ENCODE measurements around the gene FAM53B. TPM values are rescaled to one million over a fixed set of nuclear protein-coding genes. Genes with fewer than 3 reads are reported as not detected.

The FAM53B gene

DNA sequence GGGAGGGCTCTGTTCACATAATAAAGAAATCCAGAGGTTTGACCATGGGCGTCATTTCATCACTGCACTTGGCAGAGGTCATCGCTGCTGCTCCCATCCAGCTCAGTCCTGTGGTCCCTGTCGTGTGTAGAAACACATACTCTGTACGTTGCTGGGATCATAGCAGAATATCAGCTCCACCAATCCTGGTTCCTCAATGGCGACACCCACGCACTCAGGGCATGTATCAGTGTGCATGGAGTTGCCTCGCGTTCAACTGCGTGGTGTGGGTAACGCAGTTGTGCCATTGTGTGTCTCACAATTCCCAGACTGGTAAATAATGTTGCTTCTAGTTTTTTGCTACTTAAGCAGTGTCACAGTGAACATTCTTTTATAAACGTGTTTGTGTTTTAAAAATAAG, 171.4 kb downstream of the FAM53B start:
- H3K4me2 ChIP-seq (ENCODE audit: insufficient read depth, low read length, poor library complexity, severe bottlenecking), result no peak overlapping the region
- peak overlapping the region; percentile 99 for H4K8ac ChIP-seq (ENCODE audit: low read depth, low read length)
- WGBS, 2 donors (ENCODE audit: extremely low coverage in 2 of 2, insufficient read length in 2 of 2, insufficient replicate concordance in 1 of 2), result no CpG with 5 or more reads among the region's 11 CpGs

DNA sequence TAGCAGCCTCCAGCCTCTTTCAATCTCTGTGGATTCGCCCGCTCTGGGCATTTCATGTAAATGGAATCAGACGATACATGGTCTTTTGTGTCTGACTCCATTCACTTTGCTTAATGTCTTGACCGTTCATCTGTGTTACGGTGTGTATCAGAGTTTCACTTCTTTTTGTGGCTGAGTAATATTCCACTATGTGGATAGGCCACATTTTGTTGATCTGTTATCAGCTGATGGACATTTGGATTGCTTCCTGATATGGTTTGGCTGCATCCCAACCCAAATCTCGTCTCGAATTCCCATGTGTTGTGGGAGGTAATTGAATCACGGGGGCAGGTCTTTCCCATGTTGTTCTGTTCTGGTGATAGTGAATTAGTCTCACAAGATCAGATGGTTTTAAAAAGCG, 173.5 kb downstream of the FAM53B start:
- no peak overlapping the region for H4K91ac ChIP-seq (ENCODE audit: low read depth, low read length, poor library complexity)
- H3K14ac ChIP-seq (ENCODE audit: low read length), result no peak overlapping the region
- H3K18ac ChIP-seq (ENCODE audit: low read length), result no peak overlapping the region
- WGBS, 2 donors (ENCODE audit: extremely low coverage in 2 of 2, insufficient read length in 2 of 2, insufficient replicate concordance in 1 of 2), result no CpG with 5 or more reads among the region's 9 CpGs
- no peak overlapping the region for H3K4me3 ChIP-seq (ENCODE audit: low read length in 2 of 2)
- H3K4ac ChIP-seq (ENCODE audit: low read length), result no peak overlapping the region
- no peak overlapping the region for H3K27ac ChIP-seq (replicated peaks; ENCODE audit: low read length)
- no peak overlapping the region for H2BK15ac ChIP-seq (ENCODE audit: low read length)
- H4K8ac ChIP-seq (ENCODE audit: low read depth, low read length), result no peak overlapping the region
- no peaks in the 10 kb centered on the region for H3K36me3 ChIP-seq (replicated peaks in 1 of 2; ENCODE audit: control insufficient read depth in 2 of 2, insufficient read depth in 2 of 2, low read length in 2 of 2)
- no peak overlapping the region for H2AFZ ChIP-seq (ENCODE audit: low read length)
- H3K4me2 ChIP-seq (ENCODE audit: insufficient read depth, low read length, poor library complexity, severe bottlenecking), result no peak overlapping the region
- H2AK5ac ChIP-seq (ENCODE audit: low read depth, low read length), result no peak overlapping the region
- H2BK12ac ChIP-seq (ENCODE audit: low read length), result no peak overlapping the region
- peaks cover 0 to 4% of the 10 kb centered on the region in 2 donors for H3K9me3 ChIP-seq (replicated peaks in 1 of 2; ENCODE audit: control insufficient read depth in 2 of 2, insufficient read depth in 1 of 2, low read depth in 1 of 2, low read length in 2 of 2)
- H2BK5ac ChIP-seq (ENCODE audit: low read length), result no peak overlapping the region
- H2BK120ac ChIP-seq (ENCODE audit: low read depth, low read length), result no peak overlapping the region
- no peak for DNase-seq (ENCODE audit: low spot score)
- peaks cover 9 to 16% of the 10 kb centered on the region in 2 donors for H3K4me1 ChIP-seq (ENCODE audit: control insufficient read depth in 2 of 2, insufficient read depth in 1 of 2, low read depth in 1 of 2, low read length in 2 of 2)
- no peak overlapping the region for H3K9ac ChIP-seq (ENCODE audit: low read depth, low read length, poor library complexity)
- no peaks in the 10 kb centered on the region for H3K79me1 ChIP-seq (ENCODE audit: low read depth, low read length)
- peaks cover 0 to 11% (median 0%) of the 10 kb centered on the region in 3 experiments for H3K27me3 ChIP-seq (ENCODE audit: control insufficient read depth in 3 of 3, insufficient read depth in 3 of 3, low read depth in 1 of 3, low read length in 3 of 3)
- no peak overlapping the region for H3K23ac ChIP-seq (ENCODE audit: low read depth, low read length, poor library complexity)

More for the DNA sequence above, 171.4 kb downstream of the FAM53B start:
- Histone ChIP-seq H4K91ac (ENCODE audit: low read depth, low read length, poor library complexity) (no peak overlapping the region), H3K4me1 (ENCODE audit: control insufficient read depth in 2 of 2, insufficient read depth in 1 of 2, low read depth in 1 of 2, low read length in 2 of 2) (peaks cover 5 to 13% of the 10 kb centered on the region in 2 donors), H3K18ac (ENCODE audit: low read length) (no peak overlapping the region), H3K27me3 (ENCODE audit: control insufficient read depth in 3 of 3, insufficient read depth in 3 of 3, low read depth in 1 of 3, low read length in 3 of 3) (peaks cover 0 to 15% (median 0%) of the 10 kb centered on the region in 3 experiments), H3K79me1 (ENCODE audit: low read depth, low read length) (no peaks in the 10 kb centered on the region), H2AFZ (ENCODE audit: low read length) (no peak overlapping the region), H3K9me3 (replicated peaks in 1 of 2; ENCODE audit: control insufficient read depth in 2 of 2, insufficient read depth in 1 of 2, low read depth in 1 of 2, low read length in 2 of 2) (peaks cover 0 to 4% of the 10 kb centered on the region in 2 donors), H2BK5ac (ENCODE audit: low read length) (no peak overlapping the region), H3K4ac (ENCODE audit: low read length) (no peak overlapping the region), H3K4me3 (ENCODE audit: low read length in 2 of 2) (peak overlapping the region in 1 of 2 donors; percentile 55), H2BK120ac (ENCODE audit: low read depth, low read length) (no peak overlapping the region), H2BK12ac (ENCODE audit: low read length) (no peak overlapping the region), H3K27ac (replicated peaks; ENCODE audit: low read length) (no peak overlapping the region), H3K9ac (ENCODE audit: low read depth, low read length, poor library complexity) (peak overlapping the region; percentile 83), H3K23ac (ENCODE audit: low read depth, low read length, poor library complexity) (no peak overlapping the region), H2BK15ac (ENCODE audit: low read length) (no peak overlapping the region), H3K36me3 (replicated peaks in 1 of 2; ENCODE audit: control insufficient read depth in 2 of 2, insufficient read depth in 2 of 2, low read length in 2 of 2) (no peaks in the 10 kb centered on the region), H2AK5ac (ENCODE audit: low read depth, low read length) (no peak overlapping the region), H3K14ac (ENCODE audit: low read length) (no peak overlapping the region)
- no peak for DNase-seq (ENCODE audit: low spot score)

DNA sequence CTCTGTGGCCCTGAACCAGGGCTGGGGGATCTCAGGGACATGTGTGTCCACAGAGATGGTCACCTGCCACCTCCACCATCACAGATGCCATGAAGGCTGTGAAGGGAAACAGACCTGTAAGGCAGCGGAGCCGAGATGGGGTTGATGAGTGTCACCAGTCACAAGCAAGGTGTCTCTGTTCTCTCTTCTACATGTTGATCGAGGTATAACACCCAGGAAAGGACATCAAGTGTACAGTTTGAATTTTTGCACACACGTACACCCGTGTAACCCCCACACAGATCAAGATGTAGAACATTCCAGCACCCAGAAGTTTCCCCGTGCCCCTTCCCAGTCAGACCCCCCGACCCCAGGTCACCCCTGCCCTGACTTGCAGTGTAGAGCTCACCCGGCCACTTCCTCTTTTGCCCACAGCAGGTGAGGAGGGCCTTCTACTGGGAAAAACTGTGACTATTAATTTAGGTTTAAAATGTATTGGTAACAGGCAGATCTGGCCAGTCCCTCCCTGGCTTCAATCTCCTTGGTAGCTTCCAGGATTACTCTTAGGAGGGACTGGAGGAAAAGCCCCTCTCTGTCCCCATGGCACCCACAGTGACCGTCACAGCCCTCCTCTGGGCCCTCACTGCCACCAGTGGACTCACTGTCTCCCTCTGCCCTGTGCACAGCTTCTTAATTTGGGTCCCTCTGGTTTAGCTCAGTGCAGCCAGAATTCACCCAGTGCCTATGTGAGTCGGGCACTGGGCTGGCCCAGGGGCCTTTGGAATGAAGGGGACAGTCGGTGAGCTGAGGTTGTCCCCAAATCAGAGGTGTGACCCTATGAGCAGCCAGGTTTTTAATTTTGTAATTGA, 174.3 kb downstream of the FAM53B start:
- Histone ChIP-seq H4K8ac (ENCODE audit: low read depth, low read length) (no peak overlapping the region), H3K36me3 (replicated peaks in 1 of 2; ENCODE audit: control insufficient read depth in 2 of 2, insufficient read depth in 2 of 2, low read length in 2 of 2) (no peaks in the 10 kb centered on the region), H2BK15ac (ENCODE audit: low read length) (peak overlapping the region; percentile 65), H3K79me1 (ENCODE audit: low read depth, low read length) (no peaks in the 10 kb centered on the region), H3K4ac (ENCODE audit: low read length) (no peak overlapping the region), H3K23ac (ENCODE audit: low read depth, low read length, poor library complexity) (no peak overlapping the region), H3K27ac (replicated peaks; ENCODE audit: low read length) (no peak overlapping the region), H3K4me1 (ENCODE audit: control insufficient read depth in 2 of 2, insufficient read depth in 1 of 2, low read depth in 1 of 2, low read length in 2 of 2) (peaks cover 16 to 24% of the 10 kb centered on the region in 2 donors), H3K4me3 (ENCODE audit: low read length in 2 of 2) (no peak overlapping the region), H2BK5ac (ENCODE audit: low read length) (no peak overlapping the region), H2BK120ac (ENCODE audit: low read depth, low read length) (no peak overlapping the region), H3K18ac (ENCODE audit: low read length) (peak overlapping the region; percentile 86), H3K9me3 (replicated peaks in 1 of 2; ENCODE audit: control insufficient read depth in 2 of 2, insufficient read depth in 1 of 2, low read depth in 1 of 2, low read length in 2 of 2) (peaks cover 0 to 4% of the 10 kb centered on the region in 2 donors), H3K27me3 (ENCODE audit: control insufficient read depth in 3 of 3, insufficient read depth in 3 of 3, low read depth in 1 of 3, low read length in 3 of 3) (peaks cover 0 to 3% (median 0%) of the 10 kb centered on the region in 3 experiments), H2BK12ac (ENCODE audit: low read length) (no peak overlapping the region), H3K9ac (ENCODE audit: low read depth, low read length, poor library complexity) (peak overlapping the region; percentile 81), H3K4me2 (ENCODE audit: insufficient read depth, low read length, poor library complexity, severe bottlenecking) (no peak overlapping the region), H4K91ac (ENCODE audit: low read depth, low read length, poor library complexity) (no peak overlapping the region), H2AK5ac (ENCODE audit: low read depth, low read length) (peak overlapping the region; percentile 38), H3K14ac (ENCODE audit: low read length) (no peak overlapping the region), H2AFZ (ENCODE audit: low read length) (peak overlapping the region; percentile 38)
- no CpG with 5 or more reads among the region's 11 CpGs for WGBS, 2 donors (ENCODE audit: extremely low coverage in 2 of 2, insufficient read length in 2 of 2, insufficient replicate concordance in 1 of 2)
- no peak for DNase-seq (ENCODE audit: low spot score)

Small RNA genes lying within 50 kb of the gene (small RNA-seq; reads per million reads assigned to genes)
- gene RF00019 (ENCODE audit: insufficient read depth), result not detected

Measured in neuronal stem cell (in vitro differentiated cells).